Gastrocnemius medialis (tissue), 4 donors: ENCODE measurements around the gene CDK10.

ENCODE experiments used
- POLR2A ChIP-seq, 2 donors: fragments of 450-650 bp; IDR thresholded peaks; one replicate each; pipeline ENCODE4 v1.6.1; 2017; ENCODE audit warnings: antibody characterized with exemption in 2 of 2, mild to moderate bottlenecking in 2 of 2, moderate library complexity in 2 of 2
- TF ChIP-seq, protein P1 (sequence below), 5 experiments: fragments of 450-650 bp in 3 of 5; fragments of 200-600 bp in 2 of 5; sonication (generic) in 2 of 5; IDR thresholded peaks in 4 of 5; conservative IDR thresholded peaks in 1 of 5; 1 replicate in 4 of 5; 2 replicates in 1 of 5; pipeline ENCODE4 v1.5.1; 2016 to 2019; ENCODE audit warnings: antibody characterized with exemption in 5 of 5, mild to moderate bottlenecking in 3 of 5, moderate library complexity in 3 of 5

GRCh38 chr16:89709166-89709565, 22.7 kb downstream of the CDK10 start:
- TF ChIP-seq, protein P1, sequence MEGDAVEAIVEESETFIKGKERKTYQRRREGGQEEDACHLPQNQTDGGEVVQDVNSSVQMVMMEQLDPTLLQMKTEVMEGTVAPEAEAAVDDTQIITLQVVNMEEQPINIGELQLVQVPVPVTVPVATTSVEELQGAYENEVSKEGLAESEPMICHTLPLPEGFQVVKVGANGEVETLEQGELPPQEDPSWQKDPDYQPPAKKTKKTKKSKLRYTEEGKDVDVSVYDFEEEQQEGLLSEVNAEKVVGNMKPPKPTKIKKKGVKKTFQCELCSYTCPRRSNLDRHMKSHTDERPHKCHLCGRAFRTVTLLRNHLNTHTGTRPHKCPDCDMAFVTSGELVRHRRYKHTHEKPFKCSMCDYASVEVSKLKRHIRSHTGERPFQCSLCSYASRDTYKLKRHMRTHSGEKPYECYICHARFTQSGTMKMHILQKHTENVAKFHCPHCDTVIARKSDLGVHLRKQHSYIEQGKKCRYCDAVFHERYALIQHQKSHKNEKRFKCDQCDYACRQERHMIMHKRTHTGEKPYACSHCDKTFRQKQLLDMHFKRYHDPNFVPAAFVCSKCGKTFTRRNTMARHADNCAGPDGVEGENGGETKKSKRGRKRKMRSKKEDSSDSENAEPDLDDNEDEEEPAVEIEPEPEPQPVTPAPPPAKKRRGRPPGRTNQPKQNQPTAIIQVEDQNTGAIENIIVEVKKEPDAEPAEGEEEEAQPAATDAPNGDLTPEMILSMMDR (IDR thresholded peaks at IDR 0.05 in 4 of 5, conservative IDR thresholded peaks at IDR 0.05 in 1 of 5) = no peak
- no peak for TF ChIP-seq POLR2A (IDR thresholded peaks at IDR 0.05)
